Activated CD4-positive, alpha-beta T cell treated with anti-CD3 and anti-CD28 coated beads for 4 hours (primary cell): Measurements from ENCODE around the gene SSC4D.

Experiments used
- DNase-seq, 2 donors: peaks; one replicate each; pipeline ENCODE4 v3.0.0-alpha.2; 2020

The SSC4D gene

GRCh38 chr7:76351372-76351771 is 58.1 kb downstream of the SSC4D start:
- no peak for DNase-seq

- DNase-seq: no peak
These were observed 60.1 kb downstream of the SSC4D start for GRCh38 chr7:76349313-76349885.

GRCh38 chr7:76347710-76348109 is 61.8 kb downstream of the SSC4D start:
- DNase-seq: no peak

- no peak for DNase-seq
These were observed 62.7 kb downstream of the SSC4D start for GRCh38 chr7:76346778-76347177.

- DNase-seq: no peak
These were observed 63.4 kb downstream of the SSC4D start for GRCh38 chr7:76346097-76346496.

GRCh38 chr7:76343931-76344321 is 65.6 kb downstream of the SSC4D start:
- no peak for DNase-seq

- no peak for DNase-seq
These were observed 66.1 kb downstream of the SSC4D start for GRCh38 chr7:76343294-76343930.

GRCh38 chr7:76342222-76342621 is 67.3 kb downstream of the SSC4D start:
- no peak for DNase-seq

GRCh38 chr7:76340617-76341131 is 68.8 kb downstream of the SSC4D start:
- DNase-seq: no peak
